NCI-H146 treated with DMSO at 0.1 percent for 48 hours (cell line): Measurements from ENCODE around the gene MAGEF1.
"Not testable (repeated sequence)": the region's sequence is repeated elsewhere in the genome, so short reads cannot be mapped to it uniquely, and the experiment has no call there.

Experiments
- DNase-seq: peaks from one replicate; lab custom pipeline; 2025; ENCODE audit not compliant: unreplicated experiment; lab: John Stamatoyannopoulos, UW

MAGEF1 gene

GRCh38 chr3:184742676-184743135 lies 30.8 kb upstream of the MAGEF1 start:
- no peak for DNase-seq

GRCh38 chr3:184741798-184742675 lies 30.2 kb upstream of the MAGEF1 start:
- DNase-seq: no peak

GRCh38 chr3:184741259-184741556 lies 29.3 kb upstream of the MAGEF1 start:
- DNase-seq: no peak

GRCh38 chr3:184740509-184741258 lies 28.8 kb upstream of the MAGEF1 start:
- DNase-seq: no peak

GRCh38 chr3:184739594-184740505 lies 28.0 kb upstream of the MAGEF1 start:
- no peak for DNase-seq

GRCh38 chr3:184738982-184739381 lies 27.1 kb upstream of the MAGEF1 start:
- DNase-seq: no peak

- DNase-seq: no peak
Observed at GRCh38 chr3:184738506-184738890, 26.6 kb upstream of the MAGEF1 start.

- DNase-seq: no peak
Observed at GRCh38 chr3:184737641-184738505, 26.0 kb upstream of the MAGEF1 start.

GRCh38 chr3:184737063-184737462 lies 25.2 kb upstream of the MAGEF1 start:
- DNase-seq: no peak

GRCh38 chr3:184734903-184735701 lies 23.2 kb upstream of the MAGEF1 start:
- no peak for DNase-seq

- no peak for DNase-seq
Observed at GRCh38 chr3:184733971-184734608, 22.2 kb upstream of the MAGEF1 start.

- DNase-seq: no peak
Observed at GRCh38 chr3:184733181-184733580, 21.3 kb upstream of the MAGEF1 start.

GRCh38 chr3:184731786-184732537 lies 20.1 kb upstream of the MAGEF1 start:
- DNase-seq: no peak

GRCh38 chr3:184730924-184731323 lies 19.1 kb upstream of the MAGEF1 start:
- DNase-seq: no peak

GRCh38 chr3:184729154-184729553 lies 17.3 kb upstream of the MAGEF1 start:
- DNase-seq: not testable (repeated sequence)

GRCh38 chr3:184728010-184728527 lies 16.2 kb upstream of the MAGEF1 start:
- DNase-seq: no peak

GRCh38 chr3:184727357-184728009 lies 15.6 kb upstream of the MAGEF1 start:
- no peak for DNase-seq

GRCh38 chr3:184726497-184726896 lies 14.6 kb upstream of the MAGEF1 start:
- no peak for DNase-seq
